Thyroid gland (tissue), 4 donors: ENCODE results near the gene PABPN1L.
"Not testable (repeated sequence)": the region's sequence is repeated elsewhere in the genome, so short reads cannot be mapped to it uniquely, and the experiment has no call there.

Experiments used
- POLR2A ChIP-seq, 2 donors: fragments of 450-650 bp; IDR thresholded peaks; one replicate each; pipeline ENCODE4 v1.6.1; 2017; ENCODE audit warnings: antibody characterized with exemption in 2 of 2, mild to moderate bottlenecking in 2 of 2, moderate library complexity in 1 of 2
- TF ChIP-seq, protein P1 (sequence below), 6 experiments: fragments of 200-600 bp in 3 of 6; fragments of 450-650 bp in 3 of 6; sonication (generic) in 3 of 6; IDR thresholded peaks; one replicate each; pipeline ENCODE4 v1.5.1; 2016 to 2019; ENCODE audit warnings: antibody characterized with exemption in 6 of 6, mild to moderate bottlenecking in 2 of 6, inconsistent platforms in 1 of 6, moderate library complexity in 1 of 6

DNA sequence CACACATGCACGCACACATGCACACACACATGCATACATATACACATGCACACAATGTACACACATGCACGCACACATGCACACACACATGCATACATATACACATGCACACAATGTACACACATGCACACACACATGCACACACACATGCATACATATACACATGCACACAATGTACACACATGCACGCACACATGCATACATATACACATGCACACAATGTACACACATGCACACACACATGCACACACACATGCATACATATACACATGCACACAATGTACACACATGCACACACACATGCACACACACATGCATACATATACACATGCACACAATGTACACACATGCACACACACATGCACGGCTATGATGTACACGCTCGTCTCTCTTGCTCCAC, 27.8 kb upstream of the PABPN1L start:
- TF ChIP-seq, protein P1, sequence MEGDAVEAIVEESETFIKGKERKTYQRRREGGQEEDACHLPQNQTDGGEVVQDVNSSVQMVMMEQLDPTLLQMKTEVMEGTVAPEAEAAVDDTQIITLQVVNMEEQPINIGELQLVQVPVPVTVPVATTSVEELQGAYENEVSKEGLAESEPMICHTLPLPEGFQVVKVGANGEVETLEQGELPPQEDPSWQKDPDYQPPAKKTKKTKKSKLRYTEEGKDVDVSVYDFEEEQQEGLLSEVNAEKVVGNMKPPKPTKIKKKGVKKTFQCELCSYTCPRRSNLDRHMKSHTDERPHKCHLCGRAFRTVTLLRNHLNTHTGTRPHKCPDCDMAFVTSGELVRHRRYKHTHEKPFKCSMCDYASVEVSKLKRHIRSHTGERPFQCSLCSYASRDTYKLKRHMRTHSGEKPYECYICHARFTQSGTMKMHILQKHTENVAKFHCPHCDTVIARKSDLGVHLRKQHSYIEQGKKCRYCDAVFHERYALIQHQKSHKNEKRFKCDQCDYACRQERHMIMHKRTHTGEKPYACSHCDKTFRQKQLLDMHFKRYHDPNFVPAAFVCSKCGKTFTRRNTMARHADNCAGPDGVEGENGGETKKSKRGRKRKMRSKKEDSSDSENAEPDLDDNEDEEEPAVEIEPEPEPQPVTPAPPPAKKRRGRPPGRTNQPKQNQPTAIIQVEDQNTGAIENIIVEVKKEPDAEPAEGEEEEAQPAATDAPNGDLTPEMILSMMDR (IDR thresholded peaks at IDR 0.05) = not testable (repeated sequence)
- TF ChIP-seq POLR2A (IDR thresholded peaks at IDR 0.05) = not testable (repeated sequence)
